ENCODE measurements around the gene GFPT2.

The GFPT2 gene

GRCh38 chr5:180332051-180332517 is 21.1 kb downstream of the GFPT2 start:
- DNase-seq, result peak; percentile 53

- no peak for DNase-seq
Measured at GRCh38 chr5:180331647-180331950, 21.5 kb downstream of the GFPT2 start.

DNA sequence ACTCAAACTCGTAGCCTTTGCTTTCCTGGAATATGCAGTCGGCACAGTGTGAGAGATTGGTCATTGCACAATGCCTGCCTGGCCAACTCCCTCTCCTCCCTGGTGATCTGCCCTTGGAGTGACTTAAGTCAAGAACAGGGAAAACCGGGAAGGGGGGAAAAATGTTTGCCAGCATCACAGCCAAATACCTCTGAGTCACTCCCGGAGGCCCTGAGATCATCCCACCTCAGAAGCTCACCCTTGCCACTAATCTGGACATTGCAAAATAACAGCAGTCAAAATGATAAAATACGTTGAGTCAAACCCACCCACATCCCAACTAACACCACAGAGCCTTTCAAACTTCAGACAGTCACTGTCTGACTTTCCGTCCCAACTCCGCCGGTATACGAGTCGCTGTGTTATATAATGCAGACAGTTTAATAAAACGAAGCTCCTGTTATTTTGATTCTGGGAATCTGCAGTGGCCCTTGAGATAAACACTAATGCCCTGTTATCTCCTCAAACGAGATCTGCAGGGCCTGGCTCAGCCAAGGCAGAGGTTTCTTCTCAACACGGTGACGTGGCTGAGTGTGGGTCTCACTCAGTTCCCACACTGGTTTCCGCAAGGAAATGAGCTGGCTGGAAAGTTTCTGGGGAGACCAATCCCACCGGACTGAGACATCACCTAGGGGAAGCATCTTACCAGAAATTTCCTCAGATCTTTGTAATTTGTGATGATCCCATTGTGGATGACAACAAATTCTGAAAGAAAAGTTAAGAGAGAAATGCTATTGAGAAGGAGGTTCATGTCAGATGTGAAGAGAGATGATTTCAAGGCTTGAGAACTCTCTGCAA is 22.1 kb downstream of the GFPT2 start:
- DNase-seq, result no peak

- DNase-seq, result no peak
Measured at GRCh38 chr5:180330270-180330648, 22.9 kb downstream of the GFPT2 start.

DNA sequence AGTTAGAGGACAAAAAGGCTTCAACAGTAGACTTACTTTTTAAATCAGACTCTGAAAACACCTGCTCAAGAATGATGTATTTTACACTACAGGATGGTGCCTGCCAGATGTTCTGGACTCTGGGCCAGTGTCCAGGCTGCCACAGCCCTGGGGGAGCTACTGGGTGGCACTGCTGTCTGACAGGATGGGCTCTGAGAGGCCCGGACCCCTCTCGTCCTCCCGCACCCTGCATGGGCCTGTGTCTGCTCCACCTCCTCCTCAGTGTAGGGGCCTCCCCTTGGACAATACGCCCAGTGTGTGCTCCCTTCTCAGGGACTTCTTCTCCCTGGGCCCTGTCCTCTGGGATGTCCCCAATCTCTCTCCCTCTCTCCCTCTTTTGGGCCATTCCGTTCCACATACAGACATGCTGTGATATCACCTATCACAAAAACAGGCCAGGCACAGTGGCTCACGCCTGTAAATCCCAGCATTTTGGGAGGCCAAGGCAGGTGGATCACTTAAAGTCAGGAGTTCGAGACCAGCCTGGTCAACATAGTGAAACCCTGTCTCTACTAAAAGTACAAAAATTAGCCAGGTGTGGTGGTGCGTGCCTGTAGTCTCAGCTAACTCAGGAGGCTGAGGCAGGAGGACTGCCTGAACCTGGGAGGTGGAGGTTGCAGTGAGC is 23.4 kb downstream of the GFPT2 start:
- no peak for DNase-seq

DNA sequence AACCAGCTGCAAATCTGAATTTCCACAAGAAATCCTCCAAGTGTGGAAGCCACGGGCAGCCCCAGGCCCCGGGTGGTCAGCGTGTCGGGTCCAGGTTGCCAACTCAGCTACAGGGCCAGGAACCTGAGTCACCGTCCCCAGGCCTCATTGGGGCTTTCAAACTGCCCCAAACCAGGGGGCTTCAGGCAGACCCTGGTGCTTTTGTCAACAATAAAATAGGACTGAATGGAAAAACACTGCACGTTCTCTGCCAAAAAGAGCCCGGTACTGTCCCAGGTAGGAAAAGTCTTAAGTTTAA is 24.0 kb downstream of the GFPT2 start:
- no peak for DNase-seq

DNA sequence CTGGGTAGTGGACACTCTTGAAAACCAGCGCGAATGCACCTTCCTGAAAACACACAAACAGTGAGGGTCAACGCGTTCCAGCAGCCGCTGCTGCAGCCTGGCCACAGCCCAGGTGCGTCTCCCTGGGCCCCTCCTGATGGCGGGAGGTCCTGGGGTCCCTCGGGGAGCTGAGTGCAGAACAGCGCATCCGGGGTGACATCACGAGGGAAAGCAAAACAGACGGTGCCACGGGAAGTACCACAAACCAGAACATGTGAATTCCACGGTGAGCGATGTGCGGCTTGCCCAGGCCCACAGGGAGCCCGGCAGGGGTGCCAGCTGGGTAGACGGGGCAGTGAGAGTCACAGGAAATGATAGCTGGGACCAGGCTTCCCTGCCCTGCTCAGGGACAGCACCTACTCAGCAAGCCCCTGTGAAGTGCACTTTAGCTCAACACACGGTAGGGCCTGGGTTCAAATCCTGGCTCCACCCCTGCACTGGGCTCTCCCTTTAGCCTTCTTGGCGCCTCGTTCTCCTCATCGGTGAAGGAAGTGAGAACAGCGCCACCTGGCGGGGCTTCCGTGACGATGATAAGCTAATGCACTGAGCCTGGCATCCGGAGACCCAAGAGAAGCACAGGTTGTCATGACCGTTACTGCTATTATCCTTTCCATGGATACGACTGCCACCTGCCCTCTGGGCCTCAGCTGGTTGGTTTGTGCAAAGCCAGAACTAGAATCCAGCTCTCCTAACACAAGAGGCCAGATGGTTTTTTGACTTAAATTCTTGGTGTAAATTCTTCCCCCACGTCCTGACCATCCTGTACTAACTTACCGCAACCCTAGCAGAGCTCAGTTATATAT is 24.6 kb downstream of the GFPT2 start:
- DNase-seq, result peak; percentile 90

GRCh38 chr5:180326989-180327565 is 26.1 kb downstream of the GFPT2 start:
- DNase-seq, result no peak

GRCh38 chr5:180324601-180324950 is 28.6 kb downstream of the GFPT2 start:
- DNase-seq, result no peak

GRCh38 chr5:180323941-180324600 is 29.1 kb downstream of the GFPT2 start:
- no peak for DNase-seq

GRCh38 chr5:180323160-180323559 is 30.0 kb downstream of the GFPT2 start:
- peak; percentile 23 for DNase-seq

- DNase-seq, result peak; percentile 24
Measured at GRCh38 chr5:180318456-180319089, 34.6 kb downstream of the GFPT2 start.

- DNase-seq, result no peak
Measured at GRCh38 chr5:180316586-180316985, 36.5 kb downstream of the GFPT2 start.

DNA sequence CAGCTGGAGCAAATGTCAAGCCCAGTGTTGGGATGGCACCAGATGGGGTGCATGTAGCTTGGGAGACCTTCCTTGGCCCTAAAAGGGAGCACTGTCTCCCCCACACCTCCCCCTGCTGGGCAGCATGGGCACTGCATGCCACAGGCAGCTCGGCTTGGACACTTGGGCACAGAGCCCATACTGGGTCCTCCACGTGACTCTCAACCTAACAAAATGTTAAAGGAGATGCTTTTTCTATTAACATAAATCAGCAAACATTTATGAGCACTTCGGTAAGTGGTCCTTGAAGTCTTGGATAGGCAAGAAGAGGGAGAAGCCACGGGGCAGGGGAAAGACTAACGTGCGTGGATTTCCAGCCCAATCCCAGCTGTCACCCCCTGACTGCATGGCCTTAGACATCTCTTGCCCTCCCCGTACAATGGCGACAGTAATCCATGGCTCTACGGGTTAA is 37.3 kb downstream of the GFPT2 start:
- peak; percentile 67 for DNase-seq

DNA sequence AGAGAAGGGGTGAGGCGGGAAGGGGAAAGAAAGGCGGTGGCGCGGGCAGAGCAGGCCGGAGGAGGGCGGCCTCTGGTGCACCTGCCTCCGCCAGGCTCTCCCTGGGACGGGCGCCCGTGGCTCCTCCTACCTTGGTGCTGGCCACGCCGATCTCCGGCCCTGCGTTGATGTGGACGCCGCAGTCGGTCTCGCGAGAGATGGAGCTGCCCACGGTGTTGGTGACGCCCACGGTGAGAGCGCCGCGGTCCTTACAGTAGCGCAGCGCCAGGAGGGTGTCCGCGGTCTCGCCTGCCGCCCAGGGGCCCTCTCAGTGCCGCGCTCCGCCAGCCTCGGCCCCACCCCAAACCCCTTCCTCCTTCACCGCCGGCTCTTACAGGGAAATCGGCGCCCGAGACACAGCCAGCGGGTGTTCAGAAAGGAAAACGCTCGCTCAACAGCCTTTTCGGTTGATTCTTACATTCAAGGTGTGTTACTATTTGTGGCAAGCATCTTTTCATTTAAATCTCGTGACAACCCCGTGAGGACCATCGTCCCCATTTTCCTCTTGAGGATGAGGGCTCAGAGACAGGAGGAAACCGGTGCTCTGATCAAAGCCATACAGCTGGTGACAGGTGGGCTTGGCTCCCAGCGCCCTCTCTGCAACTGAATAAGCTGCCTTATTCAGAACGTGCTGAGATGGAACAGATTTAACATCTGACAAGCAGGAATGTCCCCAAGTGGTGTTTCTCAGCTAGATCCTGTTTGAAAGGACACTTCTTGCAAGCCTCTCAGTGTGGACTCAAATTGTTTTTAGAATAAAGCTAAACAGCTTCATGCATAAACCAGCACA is 39.2 kb downstream of the GFPT2 start:
- DNase-seq, result peak; percentile 98

DNA sequence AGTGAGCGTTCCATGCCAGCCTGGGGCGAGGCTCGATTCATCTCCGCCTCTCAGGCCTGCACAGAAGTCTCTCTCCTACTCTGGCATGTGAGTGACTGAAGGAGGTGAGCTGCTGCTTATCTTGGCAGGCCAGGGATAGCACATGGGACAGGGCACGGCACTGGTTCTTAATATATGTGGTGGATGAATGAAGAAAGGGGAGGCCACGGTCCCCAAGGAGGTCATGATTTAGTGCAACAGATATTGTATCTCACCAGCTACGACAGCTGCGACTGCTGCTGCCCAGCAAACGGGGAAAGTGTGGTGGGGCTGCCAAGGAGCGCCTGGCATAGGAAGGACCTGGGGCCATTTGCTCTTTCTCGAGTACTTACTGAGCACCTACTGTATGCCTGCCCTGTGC is 41.9 kb downstream of the GFPT2 start:
- DNase-seq, result no peak

- no peak for DNase-seq
Measured at GRCh38 chr5:180306796-180307195, 46.3 kb downstream of the GFPT2 start.

DNA sequence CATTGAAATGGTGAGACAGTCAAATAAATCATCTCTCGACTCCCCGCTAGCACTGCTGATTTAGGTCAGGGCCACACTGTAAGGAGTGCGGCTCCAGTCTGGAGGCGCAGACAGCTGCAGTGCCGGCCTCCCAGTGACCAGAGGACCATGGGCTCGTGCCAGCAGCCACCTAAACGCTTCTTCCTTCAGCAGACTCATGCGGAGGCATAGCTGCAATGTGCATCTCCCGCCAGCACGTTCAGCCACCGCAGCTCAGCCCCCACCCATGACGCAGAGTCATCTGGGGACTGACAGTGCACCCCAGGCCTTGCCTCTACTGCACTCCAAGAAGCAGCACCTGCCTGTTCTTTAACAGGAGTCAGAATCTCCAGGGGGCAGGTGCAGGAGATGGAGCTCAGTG is 47.7 kb downstream of the GFPT2 start:
- DNase-seq, result peak; percentile 21

DNA sequence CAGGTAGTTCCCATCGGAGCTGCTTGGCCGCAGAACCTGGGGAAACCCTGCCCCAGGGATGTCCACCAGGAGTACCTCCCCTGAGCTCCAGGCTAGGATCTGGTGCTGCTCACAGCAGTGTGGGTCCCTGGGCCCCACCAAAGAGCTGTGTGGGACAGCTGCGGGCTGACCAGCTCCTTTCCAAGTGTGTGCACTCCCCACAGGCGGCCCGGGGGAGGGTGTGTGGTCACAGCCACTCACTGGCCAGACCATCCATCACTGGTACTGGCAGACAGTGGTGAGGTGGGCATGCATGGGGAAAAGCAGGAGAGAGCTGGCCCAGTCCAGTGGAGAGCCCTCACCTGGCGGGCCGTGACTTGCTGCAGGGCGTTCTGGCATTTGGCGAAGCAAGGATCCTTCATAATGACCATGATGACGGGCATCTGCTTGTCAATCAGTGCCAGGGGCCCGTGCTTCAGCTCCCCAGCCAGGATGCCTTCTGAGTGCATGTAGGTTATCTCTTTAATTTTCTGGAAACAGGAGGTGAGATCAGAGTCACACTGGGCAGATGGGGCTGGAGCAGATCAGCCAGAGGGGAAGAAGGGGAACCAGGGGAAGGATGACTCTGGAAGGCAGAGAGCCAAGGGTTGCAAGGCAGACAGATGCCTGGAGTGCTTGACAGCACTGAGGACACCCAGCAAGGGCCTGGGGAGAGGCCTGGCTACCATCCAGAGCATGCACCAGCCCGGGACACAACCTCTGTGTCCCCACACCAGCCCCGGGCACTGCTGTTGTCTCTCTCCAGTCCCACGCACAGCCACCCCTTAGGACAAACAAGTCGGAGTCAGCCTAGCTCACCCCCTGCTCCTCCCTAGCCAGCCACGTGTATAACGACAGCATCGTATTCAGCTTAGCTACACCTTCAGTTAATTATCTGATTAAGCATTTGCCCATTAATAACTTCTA is 48.4 kb downstream of the GFPT2 start:
- no peak for DNase-seq

GRCh38 chr5:180304016-180304292 is 49.2 kb downstream of the GFPT2 start:
- no peak for DNase-seq

All from NCI-H69 (cell line).